Gastroesophageal sphincter (tissue), 3 donors: ENCODE results near the gene SCAI.
"Not testable (repeated sequence)": the region's sequence is repeated elsewhere in the genome, so short reads cannot be mapped to it uniquely, and the experiment has no call there.

Source experiments
- CTCF ChIP-seq, 4 experiments: fragments of 200-600 bp in 2 of 4; fragments of 450-650 bp in 2 of 4; sonication (generic) in 1 of 4; IDR thresholded peaks; one replicate each; pipeline ENCODE4 v1.5.1; 2017 to 2019; ENCODE audit warnings: antibody characterized with exemption in 4 of 4, mild to moderate bottlenecking in 2 of 4, moderate library complexity in 2 of 4
- EP300 ChIP-seq: sonication (generic); formaldehyde crosslinking; IDR thresholded peaks from one replicate; pipeline ENCODE4 v1.6.1; 2017; ENCODE audit warnings: antibody characterized with exemption, mild to moderate bottlenecking
- POLR2A ChIP-seq, 2 donors: fragments of 450-650 bp; IDR thresholded peaks; one replicate each; pipeline ENCODE4 v1.6.1; 2017; ENCODE audit warnings: antibody characterized with exemption in 2 of 2, mild to moderate bottlenecking in 2 of 2, moderate library complexity in 1 of 2
- POLR2AphosphoS5 ChIP-seq: sonication (generic); formaldehyde crosslinking; IDR thresholded peaks from one replicate; pipeline ENCODE4 v1.6.1; 2017; ENCODE audit warnings: antibody characterized with exemption

DNA sequence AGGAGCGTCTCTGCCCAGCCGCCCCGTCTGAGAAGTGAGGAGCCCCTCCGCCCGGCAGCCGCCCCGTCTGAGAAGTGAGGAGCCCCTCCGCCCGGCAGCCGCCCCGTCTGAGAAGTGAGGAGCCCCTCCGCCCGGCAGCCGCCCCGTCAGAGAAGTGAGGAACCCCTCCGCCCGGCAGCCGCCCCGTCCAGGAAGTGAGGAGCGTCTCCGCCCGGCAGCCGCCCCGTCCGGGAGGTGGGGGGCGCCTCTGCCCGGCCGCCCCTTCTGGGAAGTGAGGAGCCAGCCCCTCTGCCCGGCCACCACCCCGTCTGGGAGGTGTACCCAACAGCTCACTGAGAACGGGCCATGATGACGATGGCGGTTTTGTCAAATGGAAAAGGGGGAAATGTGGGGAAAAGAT lies 34.8 kb downstream of the SCAI start:
- TF ChIP-seq CTCF (IDR thresholded peaks at IDR 0.05); POLR2A (IDR thresholded peaks at IDR 0.05); EP300; POLR2AphosphoS5: not testable (repeated sequence)
